Astrocyte of the spinal cord (primary cell): ENCODE measurements around the gene DIP2C.

Source experiments
- DNase-seq: peaks from one replicate; pipeline ENCODE4 v3.0.0; 2011; ENCODE audit warnings: low read depth, low spot score
- H3K4me3 ChIP-seq: 2 replicates; pipeline ENCODE4 v1.5.1; 2011; ENCODE audit warnings: low read depth, mild to moderate bottlenecking, low read length, moderate library complexity
- in situ Hi-C: cut with HindIII; loops from 2 replicates; pipeline ENCODE4 v1.10.0; 2017; ENCODE audit warnings: low sequenced_read_pairs
- TF ChIP-seq, protein P1 (sequence below): IDR thresholded peaks from 2 replicates; pipeline ENCODE4 v1.5.1; 2012; ENCODE audit warnings: low read depth, mild to moderate bottlenecking, low read length, inconsistent platforms

The DIP2C gene

DNA sequence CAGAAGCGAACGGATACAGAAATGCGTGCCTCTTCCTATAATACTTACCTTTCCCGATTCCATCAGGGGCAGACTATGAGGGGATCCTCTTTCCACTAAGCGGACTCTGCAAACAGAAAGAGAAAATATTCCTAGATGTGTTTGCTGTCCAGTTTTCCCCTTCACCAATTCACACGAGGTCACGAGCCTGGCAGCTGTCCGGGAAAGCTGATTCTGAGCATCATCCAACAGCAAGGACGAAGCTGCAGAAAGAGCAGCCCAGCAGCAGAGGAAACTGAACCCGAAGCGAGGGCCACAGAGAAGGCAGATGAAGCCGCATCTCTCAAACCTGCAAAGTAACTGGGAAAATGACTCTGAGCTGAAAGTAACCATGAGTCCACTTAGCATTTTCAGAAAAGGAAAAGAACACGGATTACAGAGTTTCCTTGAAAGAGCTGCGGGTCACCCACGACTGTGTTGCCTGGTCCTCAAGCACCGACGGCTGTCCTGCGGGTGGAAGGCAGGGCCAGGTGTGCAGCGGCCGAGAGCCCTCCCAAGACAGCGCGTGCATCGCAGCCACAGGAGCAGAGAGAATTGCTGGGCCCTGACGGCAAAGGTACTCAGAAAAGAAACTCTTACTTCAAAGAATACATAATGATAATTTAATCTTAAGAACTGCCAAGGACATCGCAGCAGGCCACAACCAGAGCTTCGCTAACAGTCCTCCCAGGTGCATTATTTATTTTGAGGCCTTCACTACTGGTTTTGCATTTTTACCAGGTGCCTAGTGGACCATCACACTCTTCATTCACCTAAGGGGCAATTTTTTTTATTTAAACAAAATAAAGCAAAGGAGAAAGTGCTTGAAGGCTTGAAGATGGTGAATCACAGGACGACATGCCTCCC is 400.9 kb downstream of the DIP2C start:
- H3K4me3 ChIP-seq = no peak overlapping the region
- TF ChIP-seq, protein P1, sequence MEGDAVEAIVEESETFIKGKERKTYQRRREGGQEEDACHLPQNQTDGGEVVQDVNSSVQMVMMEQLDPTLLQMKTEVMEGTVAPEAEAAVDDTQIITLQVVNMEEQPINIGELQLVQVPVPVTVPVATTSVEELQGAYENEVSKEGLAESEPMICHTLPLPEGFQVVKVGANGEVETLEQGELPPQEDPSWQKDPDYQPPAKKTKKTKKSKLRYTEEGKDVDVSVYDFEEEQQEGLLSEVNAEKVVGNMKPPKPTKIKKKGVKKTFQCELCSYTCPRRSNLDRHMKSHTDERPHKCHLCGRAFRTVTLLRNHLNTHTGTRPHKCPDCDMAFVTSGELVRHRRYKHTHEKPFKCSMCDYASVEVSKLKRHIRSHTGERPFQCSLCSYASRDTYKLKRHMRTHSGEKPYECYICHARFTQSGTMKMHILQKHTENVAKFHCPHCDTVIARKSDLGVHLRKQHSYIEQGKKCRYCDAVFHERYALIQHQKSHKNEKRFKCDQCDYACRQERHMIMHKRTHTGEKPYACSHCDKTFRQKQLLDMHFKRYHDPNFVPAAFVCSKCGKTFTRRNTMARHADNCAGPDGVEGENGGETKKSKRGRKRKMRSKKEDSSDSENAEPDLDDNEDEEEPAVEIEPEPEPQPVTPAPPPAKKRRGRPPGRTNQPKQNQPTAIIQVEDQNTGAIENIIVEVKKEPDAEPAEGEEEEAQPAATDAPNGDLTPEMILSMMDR = no peak
- in situ Hi-C loops = no loop called here
- no peak for DNase-seq

DNA sequence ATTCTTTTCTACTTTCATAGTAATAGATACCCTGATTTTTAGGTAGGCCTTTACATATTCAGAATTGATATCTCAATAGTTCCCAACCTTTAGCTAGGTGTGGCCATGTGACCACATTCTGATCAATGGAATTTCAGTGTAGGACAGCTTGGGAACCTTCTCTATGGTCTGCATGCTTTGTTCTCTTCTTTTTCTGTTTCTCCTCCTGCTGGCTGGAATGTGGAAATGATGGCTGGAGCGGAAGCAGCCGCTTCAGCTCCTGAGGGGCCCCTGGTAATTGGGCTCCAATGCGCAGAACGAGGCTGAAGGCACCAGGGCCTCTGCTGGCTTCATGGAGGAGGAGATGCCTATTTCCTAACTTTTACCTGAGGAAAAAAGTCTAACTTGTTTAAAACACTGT is 401.7 kb downstream of the DIP2C start:
- no peak for DNase-seq
- H3K4me3 ChIP-seq = no peak overlapping the region
- TF ChIP-seq, protein P1 = peak; percentile 26
- in situ Hi-C loops = no loop called here

DNA sequence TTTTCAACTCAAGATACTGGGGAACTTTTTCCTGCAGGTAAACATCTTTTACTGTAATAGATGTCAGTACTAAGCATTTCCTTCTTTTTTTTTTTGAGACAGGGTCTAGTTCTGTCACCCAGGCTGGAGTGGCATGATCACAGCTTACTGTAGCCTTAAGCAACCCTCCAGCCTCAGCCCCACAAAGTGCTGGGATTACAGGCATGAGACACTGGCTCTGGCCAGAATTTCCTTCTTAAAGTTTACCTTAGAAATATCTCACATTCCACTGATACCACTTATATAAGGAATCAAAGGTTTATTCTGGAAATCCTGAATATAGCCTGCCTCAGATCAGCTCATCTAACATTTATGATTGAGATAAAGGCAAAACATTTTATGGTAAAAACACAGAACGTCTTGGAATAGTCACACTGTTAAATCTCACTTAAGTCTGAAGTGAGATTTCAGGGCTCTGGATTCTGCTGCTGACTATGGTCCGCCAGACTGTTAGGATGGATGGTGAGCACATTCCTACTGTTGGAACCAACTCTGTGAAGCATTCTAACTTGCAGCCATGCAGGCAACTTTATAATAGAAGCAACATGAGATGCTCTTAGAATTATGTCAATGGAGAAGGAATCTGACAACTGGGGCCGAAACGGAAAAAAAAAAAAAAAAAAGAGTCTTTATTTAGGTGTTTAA is 402.3 kb downstream of the DIP2C start:
- peak; percentile 26 for DNase-seq
- TF ChIP-seq, protein P1 = no peak
- no peak overlapping the region for H3K4me3 ChIP-seq
- in situ Hi-C loops = no loop called here

DNA sequence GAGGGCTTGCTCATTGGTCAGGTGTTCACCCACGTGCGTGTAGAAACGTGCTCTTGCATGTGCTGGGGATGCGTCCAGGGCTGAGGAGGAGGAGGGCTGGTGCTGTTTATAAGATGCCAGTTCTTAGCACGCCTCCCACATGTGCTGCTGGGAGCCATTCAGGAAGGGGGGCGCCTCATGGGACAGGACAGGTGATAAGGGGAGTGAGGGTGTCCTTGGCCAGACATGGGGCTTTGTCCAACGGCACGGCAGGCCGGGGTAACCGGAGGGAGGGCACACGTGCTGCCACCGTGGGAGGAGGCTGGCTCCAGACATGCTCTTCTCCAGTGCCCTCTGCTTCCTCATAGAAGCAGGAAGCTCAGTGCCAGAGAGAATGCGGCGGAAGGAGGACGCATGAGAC is 404.3 kb downstream of the DIP2C start:
- in situ Hi-C loops = no loop called here
- no peak for DNase-seq
- TF ChIP-seq, protein P1 = no peak
- no peak overlapping the region for H3K4me3 ChIP-seq

DNA sequence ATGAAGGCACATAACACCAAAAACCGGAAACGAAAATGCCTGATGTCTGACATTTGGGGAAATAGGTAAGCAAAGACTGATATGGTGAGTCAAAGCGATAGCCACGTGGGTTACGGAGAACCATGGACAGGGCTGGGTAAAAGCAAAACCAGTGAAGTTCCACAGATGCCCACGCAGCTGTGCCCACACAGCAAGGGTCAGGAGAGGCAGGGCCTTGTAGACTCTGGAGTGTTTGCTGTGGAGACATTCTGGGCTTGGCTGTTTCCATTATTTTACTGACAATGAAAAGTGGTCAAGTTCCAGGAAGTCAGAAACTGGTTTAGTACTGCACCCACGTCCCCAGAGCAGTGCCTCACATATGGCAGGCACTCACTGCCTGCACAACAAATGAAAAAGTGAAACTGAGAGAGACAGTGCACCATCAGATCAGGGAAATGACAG is 405.5 kb downstream of the DIP2C start:
- no peak for DNase-seq
- no peak overlapping the region for H3K4me3 ChIP-seq
- in situ Hi-C loops = no loop called here
- TF ChIP-seq, protein P1 = no peak

DNA sequence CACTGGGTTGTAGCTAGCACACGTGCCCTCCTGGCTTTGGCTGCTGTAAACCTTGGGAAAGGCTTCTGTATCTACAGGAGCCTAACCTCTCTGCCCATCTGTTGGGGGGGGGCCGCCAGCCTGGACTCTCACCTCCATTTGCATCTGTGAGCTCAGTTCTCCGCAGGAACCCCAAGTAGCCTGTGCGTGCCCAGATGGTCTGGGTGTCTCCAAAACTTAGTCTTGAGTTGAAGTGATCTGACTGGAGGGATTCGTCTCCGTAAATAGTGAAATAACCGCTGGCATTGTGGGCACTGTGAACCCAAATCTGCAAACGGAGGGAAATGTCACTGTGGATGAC is 406.4 kb downstream of the DIP2C start:
- DNase-seq = no peak
- H3K4me3 ChIP-seq = no peak overlapping the region
- TF ChIP-seq, protein P1 = no peak
- in situ Hi-C loops = no loop called here
